Hippocampal formation (tissue), 2 donors: ENCODE results near the gene ABHD8.

ENCODE experiments used
- DNase-seq, 2 donors: peaks; one replicate each; lab custom pipeline; 2025; lab: John Stamatoyannopoulos, UW

The ABHD8 gene

DNA sequence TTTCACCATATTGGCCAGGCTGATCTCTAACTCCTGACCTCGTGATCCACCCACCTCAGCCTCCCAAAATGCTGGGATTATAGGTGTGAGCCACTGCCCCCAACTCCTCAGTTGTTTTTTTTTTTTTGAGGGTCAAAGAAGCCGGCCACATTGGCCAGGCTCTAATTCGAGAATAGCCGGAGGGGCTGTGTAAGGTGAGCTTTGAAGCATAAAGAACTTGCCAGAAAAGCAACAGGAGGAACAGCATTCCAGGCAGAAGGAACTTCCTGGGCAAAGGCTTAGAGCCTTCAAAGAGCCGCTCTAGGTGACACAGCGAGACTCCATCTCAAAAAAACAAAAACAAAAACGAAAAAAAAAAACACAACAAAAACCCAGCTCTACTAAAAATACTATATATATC lies 37.2 kb downstream of the ABHD8 start:
- no peak for DNase-seq

DNA sequence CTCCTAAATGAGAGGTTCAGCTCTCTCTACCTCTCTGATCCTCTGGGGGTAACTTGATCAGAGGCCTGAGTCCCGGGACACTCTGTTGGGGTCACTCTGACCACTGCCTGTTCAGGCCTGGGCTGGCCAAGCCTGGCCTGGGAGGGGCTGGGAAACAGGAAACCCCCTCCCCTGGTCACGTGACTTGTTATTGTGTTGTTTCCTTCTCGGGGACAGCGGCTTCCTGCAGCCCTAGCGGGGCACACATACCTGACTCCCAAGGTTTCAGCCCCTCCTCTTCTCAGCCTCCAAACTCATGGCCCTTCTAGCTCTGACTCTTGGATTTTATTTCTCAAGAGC lies 38.6 kb downstream of the ABHD8 start, which contains the start of gene USHBP1:
TSS of gene USHBP1 (minus strand) at position 105 of the 339 bp plus-strand sequence. CDS start 446 bp downstream, outside the sequence.
- no peak for DNase-seq

DNA sequence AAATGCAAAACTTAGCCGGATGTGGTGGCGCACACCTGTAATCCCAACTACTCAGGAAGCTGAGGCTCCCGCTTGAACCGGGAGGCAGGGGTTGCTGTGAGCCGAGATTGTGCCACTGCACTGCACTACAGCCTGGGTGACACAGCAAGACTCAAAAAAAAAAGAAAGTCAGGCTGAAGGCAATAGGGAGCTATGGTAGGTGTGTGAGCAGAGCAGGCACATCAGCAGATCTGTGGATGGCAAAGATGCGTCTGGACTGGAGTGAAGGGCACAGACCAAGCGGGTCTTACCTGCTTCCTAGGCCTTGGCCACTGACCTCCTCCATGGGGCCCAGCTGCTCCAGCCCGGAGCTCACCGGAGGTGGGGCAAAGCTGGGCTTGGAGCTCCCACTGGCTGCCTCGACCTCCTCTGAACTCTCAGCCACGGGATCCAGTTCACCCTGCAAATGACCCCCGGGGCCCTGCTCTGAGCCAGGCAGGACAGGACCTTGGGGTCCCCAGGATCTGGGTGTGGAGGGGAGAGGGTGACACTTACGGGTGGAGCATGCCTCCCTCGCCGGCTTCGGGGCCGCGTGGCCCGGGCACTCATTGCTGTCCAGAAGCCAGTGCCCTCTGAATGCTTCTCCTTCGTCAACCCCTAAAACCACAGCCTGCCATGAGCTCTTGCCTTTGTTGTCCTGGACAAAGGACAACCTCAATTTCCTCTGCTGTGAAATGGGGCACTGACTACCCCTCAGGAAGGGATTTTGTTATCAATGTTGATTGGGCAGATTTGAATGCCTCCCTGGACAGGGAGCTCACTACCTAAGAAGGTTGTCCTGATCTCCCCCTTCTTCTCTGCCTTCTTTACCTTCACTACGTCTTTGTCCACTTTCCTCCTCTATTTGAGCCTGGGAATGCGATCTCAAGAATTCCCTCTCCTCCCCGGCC lies 39.2 kb downstream of the ABHD8 start:
- no peak for DNase-seq

DNA sequence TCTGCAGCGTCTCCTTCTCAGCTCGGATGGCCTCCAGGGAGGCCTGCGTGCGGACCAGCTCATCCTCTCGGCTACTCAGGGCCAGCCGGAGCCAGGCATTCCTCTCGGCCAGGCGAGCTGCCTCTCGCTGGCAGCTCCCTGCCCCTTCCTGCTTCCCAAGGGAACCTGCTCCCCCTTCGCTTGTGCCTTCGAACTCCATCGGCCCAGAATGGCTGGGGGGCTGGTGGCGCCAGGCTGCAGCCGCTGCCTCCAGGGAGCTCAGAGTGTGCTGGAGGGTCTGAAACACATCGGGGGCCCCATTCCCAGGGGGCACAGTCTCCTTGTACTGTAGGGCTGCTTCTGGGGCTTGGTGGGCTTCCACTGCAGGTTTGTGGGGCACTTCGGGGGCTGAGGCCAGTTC lies 40.7 kb downstream of the ABHD8 start:
- DNase-seq, result no peak

DNA sequence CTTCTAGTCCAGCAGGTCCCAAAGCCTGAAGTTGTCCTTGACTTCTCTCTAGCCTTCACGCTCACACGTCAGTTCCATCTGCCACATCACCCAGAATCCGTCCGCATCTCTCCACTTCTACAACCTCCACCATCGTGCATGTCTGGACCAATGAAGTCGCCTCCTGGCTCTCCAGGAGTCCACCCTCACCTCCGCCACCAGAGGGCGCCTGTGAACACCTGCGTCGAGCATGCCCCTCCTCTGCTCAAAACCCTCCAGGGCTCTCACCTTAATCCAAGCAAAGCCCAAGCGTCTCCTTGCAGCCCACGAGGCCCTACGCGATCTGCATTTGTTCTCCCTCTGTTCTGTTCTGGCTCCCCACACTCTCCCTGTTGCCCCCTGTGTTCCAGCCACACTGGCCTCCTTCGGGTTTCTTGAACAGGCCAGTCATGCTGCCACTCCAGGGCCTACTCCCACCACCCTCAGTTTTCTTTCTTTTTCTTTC lies 42.3 kb downstream of the ABHD8 start:
- DNase-seq, result peak in 1 of 2 donors; percentile 12

DNA sequence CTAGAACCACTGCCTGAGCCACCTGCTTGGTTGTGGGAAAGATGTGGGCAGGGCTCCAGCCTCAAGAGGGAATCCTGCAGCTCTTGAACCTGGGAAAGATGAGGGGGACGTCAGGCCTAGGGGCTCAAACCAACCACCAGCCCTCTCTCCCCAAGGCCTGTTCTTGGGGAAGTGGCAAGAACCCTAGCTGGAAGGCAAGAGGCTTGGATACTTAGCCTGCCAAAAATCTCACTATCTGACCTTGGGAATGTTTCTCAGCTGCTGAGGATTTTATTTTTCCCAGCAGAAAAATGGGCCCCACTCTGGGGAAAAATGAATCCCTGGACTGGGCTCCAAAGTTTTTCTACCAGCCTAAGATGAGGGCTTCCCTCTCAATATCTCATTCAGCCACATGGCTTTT lies 43.3 kb downstream of the ABHD8 start:
- DNase-seq, result no peak

DNA sequence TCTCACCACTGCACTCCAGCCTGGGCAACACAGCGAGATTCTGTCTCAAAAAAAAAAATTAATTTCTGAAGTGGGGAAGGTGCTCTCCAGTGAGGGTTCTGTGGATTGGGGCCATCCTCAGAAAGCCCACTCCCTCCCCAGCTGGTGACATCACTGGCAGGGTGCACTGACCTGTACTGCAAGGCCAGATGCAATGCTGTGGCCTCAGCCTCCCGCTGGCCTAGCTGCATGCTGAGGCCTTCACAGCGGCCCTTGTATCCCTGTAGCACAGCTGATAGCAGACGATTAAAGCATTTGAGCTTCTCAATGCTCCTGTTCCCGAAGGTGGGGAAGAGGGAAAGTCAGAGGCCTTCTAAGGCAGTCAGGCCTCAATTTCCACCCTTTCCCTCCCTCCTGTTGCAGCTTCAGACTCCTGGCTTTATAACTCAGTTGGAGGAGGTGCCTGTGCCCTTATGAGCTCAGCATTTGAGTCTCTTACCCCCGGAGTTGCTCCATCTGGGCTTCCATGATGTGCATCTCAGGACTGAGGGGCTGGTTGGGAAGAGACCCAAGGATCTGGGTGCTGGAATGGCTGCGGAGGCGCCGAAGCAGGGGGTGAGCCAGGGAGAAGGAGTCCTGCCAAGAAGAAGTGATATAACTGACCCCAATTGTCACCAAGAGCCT lies 44.0 kb downstream of the ABHD8 start:
- DNase-seq, result no peak

DNA sequence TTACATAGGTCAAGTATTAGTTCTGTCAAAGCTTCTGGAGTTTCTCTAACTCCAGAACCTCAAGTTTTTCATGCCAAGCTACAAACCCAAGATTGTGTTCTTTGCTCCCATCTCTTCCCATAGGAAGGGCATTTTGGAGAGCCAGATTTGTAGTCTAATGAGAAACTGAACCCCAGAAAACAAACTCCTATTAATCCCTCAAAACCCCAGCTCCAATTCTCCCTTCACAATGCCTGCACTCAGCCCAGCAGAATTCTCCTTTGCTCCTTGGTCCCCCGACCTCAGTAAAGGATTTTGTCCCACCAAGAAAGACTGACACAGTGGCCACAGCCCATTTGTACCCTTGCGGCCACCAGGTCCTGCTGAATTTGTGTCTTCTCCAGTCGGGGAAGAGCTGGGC lies 47.1 kb downstream of the ABHD8 start:
- no peak for DNase-seq

DNA sequence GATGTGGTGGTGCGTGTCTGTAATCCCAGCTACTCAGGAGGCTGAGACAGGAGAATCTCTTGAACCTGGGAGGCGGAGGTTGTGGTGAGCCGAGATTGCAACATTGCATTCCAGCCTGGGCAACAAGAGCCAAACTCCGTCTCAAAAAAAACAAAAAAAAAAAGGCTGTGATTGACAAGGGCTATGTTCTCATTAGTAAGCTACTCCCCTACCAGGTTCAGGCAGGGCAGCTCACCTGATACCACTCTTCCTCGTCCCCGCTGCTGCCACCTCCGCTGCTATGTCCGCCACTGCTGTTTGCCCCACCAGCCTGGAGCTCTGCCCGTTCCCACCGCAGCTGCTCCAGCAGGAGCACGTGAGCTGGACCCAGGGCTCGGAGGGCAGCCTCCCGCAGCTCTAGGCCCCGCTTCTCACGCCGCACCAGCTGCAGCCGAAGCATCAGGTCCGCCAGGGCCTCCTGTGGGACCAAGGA lies 48.0 kb downstream of the ABHD8 start:
- DNase-seq, result no peak

DNA sequence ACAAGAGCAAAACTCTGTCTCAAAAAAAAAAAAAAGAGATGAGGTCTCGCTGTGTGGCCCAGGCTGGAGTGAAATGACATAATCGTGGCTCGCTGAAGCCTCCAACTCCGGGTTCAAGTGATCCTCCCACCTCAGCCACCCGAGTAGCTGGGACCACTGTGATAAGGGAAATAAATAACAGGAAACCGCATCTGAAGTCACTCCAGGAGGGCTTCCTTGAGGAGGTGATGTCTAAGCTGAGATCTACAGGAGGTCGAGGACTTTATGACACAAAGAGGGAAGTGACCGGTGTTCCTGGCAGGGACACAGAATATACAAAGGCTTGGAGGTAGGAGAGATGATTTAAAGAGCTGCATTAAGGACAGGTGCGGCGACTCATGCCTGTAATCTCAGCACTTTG lies 48.6 kb downstream of the ABHD8 start:
- no peak for DNase-seq

DNA sequence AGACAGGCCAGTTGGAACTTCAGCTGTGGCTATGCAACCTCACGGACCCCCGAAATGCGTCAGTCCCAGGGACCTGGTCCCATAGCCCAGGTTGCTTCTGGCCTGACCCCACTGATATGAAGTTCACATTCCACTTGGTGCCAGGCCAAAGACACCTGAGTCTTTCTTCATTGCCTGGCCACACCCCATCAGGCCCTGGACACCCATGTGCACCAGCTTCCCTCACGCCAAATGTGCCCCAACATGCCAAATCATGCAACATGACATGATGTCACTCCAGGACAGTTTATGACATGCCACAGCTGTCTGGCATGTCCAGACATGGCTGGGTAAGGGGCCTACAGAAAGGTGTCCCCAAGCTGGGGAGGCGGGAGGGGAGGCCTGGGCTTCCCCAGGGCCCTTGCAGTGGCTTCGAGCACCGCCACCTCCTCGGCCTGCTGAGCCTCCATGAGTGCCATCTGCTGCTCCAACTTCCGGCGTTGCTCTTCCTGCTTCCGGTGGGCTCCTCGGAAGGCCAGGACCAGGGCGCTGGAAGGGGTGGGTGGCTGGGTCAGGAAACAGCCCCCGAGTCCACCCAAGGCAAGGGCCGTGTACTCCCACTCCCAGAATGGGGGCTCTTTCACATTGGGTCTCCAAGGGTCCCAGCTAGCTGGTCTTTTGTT lies 53.2 kb downstream of the ABHD8 start:
- DNase-seq, result no peak

DNA sequence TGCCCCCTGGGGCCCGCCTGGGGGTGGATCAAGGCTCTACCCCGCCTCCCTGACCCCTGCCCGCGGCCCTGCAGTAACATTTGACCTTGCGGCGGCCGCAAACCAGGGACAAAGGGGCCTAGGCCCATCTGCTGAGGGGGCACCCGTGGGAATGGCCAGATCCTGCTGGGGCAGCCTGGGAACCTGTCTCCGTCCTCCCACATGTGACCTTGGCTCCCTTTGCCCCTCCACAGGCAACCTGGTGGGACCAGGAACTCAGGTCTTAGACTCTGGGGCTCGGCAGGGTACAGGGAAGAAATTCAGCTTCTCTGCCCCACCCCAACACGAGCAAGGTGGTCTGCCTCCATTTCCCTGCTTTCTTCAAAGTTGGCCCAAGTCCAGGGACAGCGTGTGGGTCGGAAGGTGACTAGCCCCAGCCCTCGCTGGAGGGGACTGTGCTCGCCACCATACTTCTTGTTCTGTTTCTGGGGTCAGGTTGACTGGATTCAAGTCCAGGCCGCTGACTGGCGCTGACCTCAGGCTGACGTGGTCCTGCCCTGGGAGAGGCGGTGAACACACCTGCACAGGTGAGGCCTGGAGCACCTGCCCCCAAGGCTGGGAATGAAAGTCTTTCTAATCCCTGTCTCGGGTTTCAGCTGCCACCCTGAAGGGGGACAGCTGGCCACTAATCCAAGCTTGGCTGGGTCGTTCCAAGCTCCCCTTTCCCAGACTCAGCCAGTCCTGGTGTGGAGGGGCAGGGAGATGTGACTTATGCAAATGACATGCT lies 55.0 kb downstream of the ABHD8 start:
- DNase-seq, result no peak

DNA sequence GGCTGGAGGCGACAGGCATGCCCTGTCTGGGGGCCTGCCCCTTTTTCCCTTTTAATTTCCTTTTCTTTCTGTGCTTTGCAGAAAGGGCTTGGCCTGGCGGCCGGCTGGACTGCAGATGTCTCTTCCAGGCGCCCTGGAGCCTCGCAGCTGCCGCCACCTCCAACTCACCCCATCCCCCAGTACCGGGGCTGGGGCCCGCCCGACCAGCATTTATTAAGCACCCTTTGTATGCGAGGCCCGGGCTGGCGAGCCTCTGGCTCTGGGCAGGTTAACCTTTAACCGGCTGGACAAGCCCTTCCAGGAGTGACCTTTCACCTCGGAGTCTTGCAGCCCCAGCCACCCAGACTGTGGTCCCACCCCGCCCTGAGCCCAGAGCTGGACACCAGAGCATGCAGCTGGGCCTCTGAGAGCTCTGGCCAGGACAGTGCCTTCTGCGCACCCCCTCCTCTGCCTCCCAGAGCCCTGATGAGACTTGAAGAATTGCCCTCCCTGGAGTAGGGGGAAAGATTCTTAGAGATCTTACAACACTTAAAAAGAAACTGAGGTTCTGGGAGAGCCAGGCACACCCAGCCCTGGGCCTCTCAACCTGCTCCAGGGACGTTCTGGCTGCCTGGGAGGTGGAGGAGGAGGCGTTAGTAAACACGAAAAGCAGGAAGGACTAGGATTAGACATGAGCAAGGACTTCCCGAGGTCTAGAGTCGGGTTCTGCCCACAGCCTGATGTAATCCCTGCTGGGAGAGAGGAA lies 56.4 kb downstream of the ABHD8 start:
- DNase-seq, result no peak

DNA sequence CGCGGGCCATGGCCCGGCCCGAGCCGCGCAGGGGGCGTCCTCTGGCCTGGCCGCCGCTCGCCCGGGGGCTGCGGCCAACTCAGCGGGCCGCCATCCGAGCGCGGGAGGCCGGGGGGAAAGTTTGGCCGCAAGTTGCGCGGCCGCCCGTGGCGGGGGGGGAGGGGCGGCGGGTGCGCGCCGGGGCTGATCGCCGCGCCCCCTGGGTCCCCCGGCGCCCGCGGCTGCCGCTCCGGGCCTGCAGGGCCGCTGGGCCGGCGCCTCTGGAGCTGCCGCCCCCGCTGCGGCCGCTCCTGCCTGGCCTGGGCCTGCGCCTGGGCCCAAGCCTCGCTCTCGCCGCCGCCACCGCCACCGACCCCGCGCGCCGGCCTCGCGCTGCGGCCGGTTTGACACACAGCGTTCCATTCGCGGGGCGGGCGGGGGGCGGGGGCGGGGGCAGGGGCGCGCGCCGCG lies 57.7 kb downstream of the ABHD8 start, which contains the start of gene NR2F6:
TSS of gene NR2F6 (minus strand) at position 385 of the 450 bp plus-strand sequence. CDS start 699 bp downstream, outside the sequence.
- no peak for DNase-seq

DNA sequence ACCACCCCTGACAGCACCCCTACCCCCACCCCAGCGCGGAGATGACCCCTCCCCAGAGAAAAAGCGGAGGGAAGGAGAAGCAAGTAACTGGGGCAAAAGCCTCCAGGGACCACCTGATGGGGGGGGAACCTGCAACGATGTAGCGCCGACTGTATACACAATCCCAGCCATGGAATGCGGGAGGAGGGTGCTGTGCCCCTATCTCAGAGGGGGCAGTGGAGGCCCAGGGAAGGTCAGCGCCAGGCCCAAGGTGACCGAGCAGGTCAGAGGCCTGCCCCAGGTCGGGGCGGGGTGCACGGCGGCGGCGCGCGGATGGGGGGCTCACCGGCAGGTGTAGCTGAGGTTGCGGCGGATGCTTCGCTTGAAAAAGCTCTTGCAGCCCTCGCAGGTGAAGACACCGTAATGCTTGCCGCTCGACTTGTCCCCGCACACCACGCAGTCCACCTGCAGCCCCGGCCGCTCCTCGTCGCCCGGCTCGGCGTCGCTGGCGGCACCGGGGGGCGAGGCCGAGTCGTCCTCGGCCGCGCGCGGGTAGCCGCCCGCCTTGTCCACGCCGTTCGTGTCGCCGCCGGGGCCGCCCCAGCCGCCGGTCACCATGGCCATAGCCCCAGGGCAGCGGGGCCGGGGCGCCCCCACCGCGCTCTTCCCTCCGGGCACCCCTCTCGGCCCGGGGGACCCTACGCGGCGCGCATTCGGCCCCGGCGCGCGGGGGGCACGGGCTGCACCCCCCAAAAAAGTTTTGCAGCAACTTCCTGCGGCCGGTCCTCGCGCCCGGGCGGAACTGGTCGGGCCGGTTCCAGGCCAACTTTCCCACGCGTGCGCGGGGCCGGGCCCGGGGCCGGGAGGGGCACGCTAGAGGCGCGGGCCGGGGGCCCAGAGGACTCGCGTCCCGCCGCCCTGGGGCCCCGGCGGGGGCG lies 58.3 kb downstream of the ABHD8 start:
- no peak for DNase-seq

DNA sequence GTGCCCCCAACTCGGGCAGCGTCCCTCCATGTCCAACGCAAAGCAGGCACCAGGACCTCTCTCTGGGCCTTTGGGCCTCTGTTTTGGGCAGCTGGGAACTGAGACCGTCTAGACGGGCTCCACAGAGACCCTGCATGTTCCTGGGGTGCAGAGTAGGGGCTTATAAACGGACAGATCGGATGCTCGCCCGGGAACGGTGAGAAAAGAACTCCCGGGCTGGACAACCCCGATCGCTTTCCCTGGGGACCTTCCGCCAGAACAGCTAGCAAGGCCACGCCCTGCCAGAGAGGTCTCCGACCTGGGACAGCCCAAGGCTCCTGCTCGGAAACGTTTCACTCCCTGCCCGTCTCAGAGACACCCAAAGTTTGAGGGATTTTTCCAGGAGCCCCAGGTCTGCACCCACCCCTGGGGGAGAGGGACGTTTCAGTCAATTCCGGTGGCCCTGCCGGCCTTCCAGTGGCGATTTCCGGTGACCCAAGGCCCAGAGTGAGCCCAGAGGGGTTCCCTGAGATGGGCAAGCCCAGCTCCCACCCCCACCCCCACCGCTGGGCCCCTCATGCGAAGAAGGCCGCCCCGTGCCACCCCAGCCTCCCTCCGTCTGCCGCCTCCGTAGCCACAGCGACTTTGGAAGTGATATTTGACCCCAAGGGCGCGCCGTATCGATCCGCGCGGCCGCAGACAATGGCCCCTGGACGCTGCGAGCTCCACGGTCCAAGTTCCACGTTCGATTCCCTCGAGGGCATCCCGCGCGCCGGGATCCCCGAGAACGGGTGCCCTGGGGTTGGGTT lies 59.2 kb downstream of the ABHD8 start:
- no peak for DNase-seq

DNA sequence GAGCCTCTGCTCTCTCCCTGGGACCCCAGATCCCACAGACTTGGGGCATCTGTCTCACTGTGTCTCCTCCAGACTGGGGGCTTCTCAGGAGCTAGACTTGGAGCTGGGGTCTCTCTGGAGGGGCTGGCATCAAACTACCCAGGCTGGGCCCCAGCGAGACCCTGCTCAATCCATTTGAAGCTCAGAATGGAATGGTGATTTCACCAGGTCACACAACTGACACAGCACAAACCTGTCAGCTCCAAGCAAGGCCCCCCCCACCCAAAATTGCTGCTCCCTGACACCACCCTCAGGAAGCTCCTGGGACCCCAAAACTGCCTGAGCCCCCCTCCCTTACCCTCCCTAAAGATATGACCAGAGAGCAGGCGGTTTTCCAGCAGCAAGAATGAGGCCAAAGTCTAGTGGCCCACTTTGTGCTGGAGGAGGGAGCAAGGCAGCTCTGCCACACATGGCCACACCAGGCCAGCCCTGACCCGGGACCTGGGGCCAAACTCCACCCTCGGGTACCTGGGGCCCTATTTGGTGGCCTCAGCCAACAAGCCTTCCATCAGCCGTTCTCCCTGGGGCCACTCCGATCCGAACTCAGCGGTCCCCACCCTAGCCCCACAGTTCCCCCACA lies 59.9 kb downstream of the ABHD8 start:
- no peak for DNase-seq

DNA sequence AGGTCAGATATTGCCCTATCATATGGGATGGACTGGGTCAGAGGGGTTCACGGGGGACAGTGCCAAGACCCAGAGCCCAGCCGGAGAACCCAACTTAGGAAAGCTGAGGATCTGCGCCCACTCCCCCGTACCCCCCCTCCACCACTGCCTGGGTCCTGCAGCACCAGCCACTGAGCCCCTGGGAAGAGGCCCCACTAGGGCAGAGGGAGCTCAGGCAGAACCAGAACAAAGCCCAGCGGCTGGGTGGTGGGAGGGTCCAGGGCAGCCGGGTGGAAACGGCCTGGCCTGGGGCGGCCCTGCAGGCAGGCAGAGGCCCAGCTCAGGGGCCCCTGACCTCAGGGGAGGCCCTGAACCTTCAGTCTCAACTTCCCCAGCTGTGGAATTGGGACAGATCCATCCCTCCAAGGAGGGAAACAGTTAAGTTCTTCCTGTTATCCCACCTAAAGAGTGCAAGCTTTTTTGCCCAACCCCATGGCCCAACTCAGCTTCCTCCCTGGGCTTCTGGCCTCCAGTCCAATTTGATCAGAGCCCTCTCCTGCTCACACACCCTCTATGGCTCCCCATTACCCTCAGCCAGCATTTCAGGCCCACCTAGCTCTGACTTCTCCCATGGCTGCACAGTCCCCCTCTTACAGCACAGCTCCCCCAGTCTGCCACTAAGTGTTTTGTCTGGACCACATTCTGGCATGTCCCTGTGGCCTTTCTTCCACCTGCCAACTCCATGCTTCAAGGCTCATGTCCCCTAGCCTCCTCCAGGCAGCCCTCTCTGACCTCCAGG lies 60.6 kb downstream of the ABHD8 start:
- DNase-seq, result no peak
